Coronary artery (tissue), 2 donors: Measurements from ENCODE around the gene RBCK1.
A peak's percentile ranks its signal among the peaks of the same experiment; 100 is the strongest.

Source experiments
- DNase-seq: peaks from one replicate; pipeline ENCODE4 v3.0.0-alpha.2; 2017; ENCODE audit warnings: low spot score
- H3K27ac ChIP-seq, 2 donors: fragments of 200-600 bp; sonication (generic); one replicate each; pipeline ENCODE4 v1.5.1; 2016 to 2019
- H3K4me3 ChIP-seq: fragments of 200-600 bp; sonication (generic); 2 replicates; pipeline ENCODE4 v1.5.1; 2016; ENCODE audit warnings: mild to moderate bottlenecking, moderate library complexity
- CTCF ChIP-seq: fragments of 200-600 bp; sonication (generic); IDR thresholded peaks from one replicate; pipeline ENCODE4 v1.5.1; 2019; ENCODE audit warnings: antibody characterized with exemption

RBCK1 gene

GRCh38 chr20:408843-409696 is 971 bp downstream of the RBCK1 start:
- peak overlapping the region; percentile 92 for H3K4me3 ChIP-seq
- peak overlapping the region; percentile 90 to 96 for H3K27ac ChIP-seq
- TF ChIP-seq CTCF: no peak
- DNase-seq: no peak

GRCh38 chr20:409697-410559 is 1.8 kb downstream of the RBCK1 start:
- Histone ChIP-seq H3K27ac (no peak overlapping the region), H3K4me3 (peak overlapping the region; percentile 92)
- TF ChIP-seq CTCF: no peak
- DNase-seq: no peak

GRCh38 chr20:412081-412480 is 4.0 kb downstream of the RBCK1 start:
- TF ChIP-seq CTCF: no peak
- H3K27ac ChIP-seq: no peak overlapping the region
- DNase-seq: no peak
- no peak overlapping the region for H3K4me3 ChIP-seq

- no peak for DNase-seq
- TF ChIP-seq CTCF: no peak
- no peak overlapping the region for H3K4me3 ChIP-seq
- H3K27ac ChIP-seq: no peak overlapping the region
Measured at GRCh38 chr20:414161-414560, 6.1 kb downstream of the RBCK1 start.

- H3K27ac ChIP-seq: no peak overlapping the region
Measured at GRCh38 chr20:415820-416322, 7.8 kb downstream of the RBCK1 start.

More at GRCh38 chr20:415820-416322, 7.8 kb downstream of the RBCK1 start:
- no peak for DNase-seq
- no peak for TF ChIP-seq CTCF
- no peak overlapping the region for H3K4me3 ChIP-seq
